IPS-18c (cell line): Measurements from ENCODE around the gene SLC43A1.

ENCODE experiments used
- H3K4me3 ChIP-seq: 2 replicates; pipeline ENCODE4 v1.7.0; 2013; ENCODE audit warnings: low read depth, mild to moderate bottlenecking, low read length, moderate library complexity; ENCODE audit not compliant: insufficient read depth
- H3K9me3 ChIP-seq: one replicate; pipeline ENCODE4 v1.6.1; 2013; ENCODE audit warnings: mild to moderate bottlenecking, low read length, moderate library complexity; ENCODE audit not compliant: control insufficient read depth, insufficient read depth

SLC43A1 gene

GRCh38 chr11:57475191-57475590 lies 40.3 kb downstream of the SLC43A1 start:
- no peaks in the 10 kb centered on the region for H3K9me3 ChIP-seq
- H3K4me3 ChIP-seq: no peak overlapping the region

- H3K4me3 ChIP-seq: no peak overlapping the region
These were observed 40.7 kb downstream of the SLC43A1 start for GRCh38 chr11:57474803-57475115.

GRCh38 chr11:57474017-57474802 lies 41.3 kb downstream of the SLC43A1 start:
- Histone ChIP-seq H3K4me3 (no peak overlapping the region), H3K9me3 (no peaks in the 10 kb centered on the region)

More at GRCh38 chr11:57474803-57475115, 40.7 kb downstream of the SLC43A1 start:
- H3K9me3 ChIP-seq: no peaks in the 10 kb centered on the region

GRCh38 chr11:57473285-57473841 lies 42.1 kb downstream of the SLC43A1 start:
- no peak overlapping the region for H3K4me3 ChIP-seq
- no peaks in the 10 kb centered on the region for H3K9me3 ChIP-seq

GRCh38 chr11:57471496-57471895 lies 44.0 kb downstream of the SLC43A1 start:
- H3K4me3 ChIP-seq: no peak overlapping the region
- H3K9me3 ChIP-seq: no peaks in the 10 kb centered on the region

GRCh38 chr11:57469268-57469667 lies 46.2 kb downstream of the SLC43A1 start:
- H3K4me3 ChIP-seq: no peak overlapping the region
- H3K9me3 ChIP-seq: no peaks in the 10 kb centered on the region

- H3K9me3 ChIP-seq: no peaks in the 10 kb centered on the region
- no peak overlapping the region for H3K4me3 ChIP-seq
These were observed 47.2 kb downstream of the SLC43A1 start for GRCh38 chr11:57468276-57468675.

- Histone ChIP-seq H3K9me3 (no peaks in the 10 kb centered on the region), H3K4me3 (no peak overlapping the region)
These were observed 47.9 kb downstream of the SLC43A1 start for GRCh38 chr11:57467508-57468157.

GRCh38 chr11:57466680-57467079 lies 48.8 kb downstream of the SLC43A1 start:
- Histone ChIP-seq H3K4me3 (no peak overlapping the region), H3K9me3 (no peaks in the 10 kb centered on the region)

- no peak overlapping the region for H3K4me3 ChIP-seq
- no peaks in the 10 kb centered on the region for H3K9me3 ChIP-seq
These were observed 50.8 kb downstream of the SLC43A1 start for GRCh38 chr11:57464539-57465181.

GRCh38 chr11:57463671-57464538 lies 51.6 kb downstream of the SLC43A1 start:
- H3K9me3 ChIP-seq: no peaks in the 10 kb centered on the region

GRCh38 chr11:57462597-57462996 lies 52.9 kb downstream of the SLC43A1 start:
- Histone ChIP-seq H3K9me3 (no peaks in the 10 kb centered on the region), H3K4me3 (no peak overlapping the region)

More at GRCh38 chr11:57463671-57464538, 51.6 kb downstream of the SLC43A1 start:
- H3K4me3 ChIP-seq: 0 out of 2 replicates have a peak overlapping the region, but pooled peaks have one; percentile 25

- peak overlapping the region; percentile 24; the same call in 1 of the 2 replicates for H3K4me3 ChIP-seq
These were observed 53.5 kb downstream of the SLC43A1 start for GRCh38 chr11:57461841-57462489.

GRCh38 chr11:57460758-57461749 lies 54.4 kb downstream of the SLC43A1 start:
- peak overlapping the region; percentile 74 for H3K4me3 ChIP-seq

More at GRCh38 chr11:57461841-57462489, 53.5 kb downstream of the SLC43A1 start:
- H3K9me3 ChIP-seq: no peaks in the 10 kb centered on the region

GRCh38 chr11:57460022-57460757 lies 55.3 kb downstream of the SLC43A1 start, which contains the start of gene RTN4RL2:
Gene RTN4RL2, plus strand, starts transcription at chr11:57460528. Its CDS starts 338 bp downstream, at chr11:57460866.
- Histone ChIP-seq H3K4me3 (peak within 1 kb of the TSS; percentile 74), H3K9me3 (no peaks in the 10 kb centered on the region)

More at GRCh38 chr11:57460758-57461749, 54.4 kb downstream of the SLC43A1 start:
- H3K9me3 ChIP-seq: no peaks in the 10 kb centered on the region
